Neutrophil (primary cell): ENCODE data around the gene ZNF350.
A peak's percentile ranks its signal among the peaks of the same experiment; 100 is the strongest.

Source experiments
- H3K27ac ChIP-seq: fragments of 200-600 bp; sonication (generic); 2 replicates; pipeline ENCODE4 v1.5.1; 2016; ENCODE audit warnings: mild to moderate bottlenecking, moderate library complexity
- H3K27me3 ChIP-seq: fragments of 200-600 bp; sonication (generic); 2 replicates; pipeline ENCODE4 v1.6.0; 2016; ENCODE audit warnings: mild to moderate bottlenecking
- H3K36me3 ChIP-seq: fragments of 200-600 bp; sonication (generic); 2 replicates; pipeline ENCODE4 v1.5.1; 2017
- H3K4me1 ChIP-seq, 2 experiments: fragments of 200-600 bp in 1 of 2; sonication (generic) in 1 of 2; 1 replicate in 1 of 2; 2 replicates in 1 of 2; pipeline versions ENCODE4 v1.5.1 to v1.6.1; 2013 to 2016; ENCODE audit warnings: low read depth in 1 of 2, low read length in 1 of 2, mild to moderate bottlenecking in 1 of 2, moderate library complexity in 1 of 2; ENCODE audit not compliant: control insufficient read depth in 1 of 2, insufficient read depth in 1 of 2
- H3K4me3 ChIP-seq, 2 experiments: fragments of 200-600 bp in 1 of 2; sonication (generic) in 1 of 2; 1 replicate in 1 of 2; 2 replicates in 1 of 2; pipeline ENCODE4 v1.5.1; 2013 to 2016; ENCODE audit warnings: low read depth in 1 of 2, low read length in 1 of 2, mild to moderate bottlenecking in 1 of 2, moderate library complexity in 1 of 2
- H3K9me3 ChIP-seq: fragments of 200-600 bp; sonication (generic); 2 replicates; pipeline ENCODE4 v1.5.1; 2016
- TF ChIP-seq, protein P1 (sequence below): fragments of 200-600 bp; sonication (generic); IDR thresholded peaks from 2 replicates; pipeline ENCODE4 v1.5.1; 2016; ENCODE audit warnings: antibody characterized with exemption

Gene ZNF350

GRCh38 chr19:51938936-51939335, 47.7 kb downstream of the ZNF350 start:
- H3K27me3 ChIP-seq: no peaks in the 10 kb centered on the region
- H3K4me3 ChIP-seq: no peak overlapping the region
- peaks cover 54% of the 10 kb centered on the region for H3K9me3 ChIP-seq
- H3K36me3 ChIP-seq: peaks cover 82% of the 10 kb centered on the region
- H3K27ac ChIP-seq: no peak overlapping the region
- TF ChIP-seq, protein P1, sequence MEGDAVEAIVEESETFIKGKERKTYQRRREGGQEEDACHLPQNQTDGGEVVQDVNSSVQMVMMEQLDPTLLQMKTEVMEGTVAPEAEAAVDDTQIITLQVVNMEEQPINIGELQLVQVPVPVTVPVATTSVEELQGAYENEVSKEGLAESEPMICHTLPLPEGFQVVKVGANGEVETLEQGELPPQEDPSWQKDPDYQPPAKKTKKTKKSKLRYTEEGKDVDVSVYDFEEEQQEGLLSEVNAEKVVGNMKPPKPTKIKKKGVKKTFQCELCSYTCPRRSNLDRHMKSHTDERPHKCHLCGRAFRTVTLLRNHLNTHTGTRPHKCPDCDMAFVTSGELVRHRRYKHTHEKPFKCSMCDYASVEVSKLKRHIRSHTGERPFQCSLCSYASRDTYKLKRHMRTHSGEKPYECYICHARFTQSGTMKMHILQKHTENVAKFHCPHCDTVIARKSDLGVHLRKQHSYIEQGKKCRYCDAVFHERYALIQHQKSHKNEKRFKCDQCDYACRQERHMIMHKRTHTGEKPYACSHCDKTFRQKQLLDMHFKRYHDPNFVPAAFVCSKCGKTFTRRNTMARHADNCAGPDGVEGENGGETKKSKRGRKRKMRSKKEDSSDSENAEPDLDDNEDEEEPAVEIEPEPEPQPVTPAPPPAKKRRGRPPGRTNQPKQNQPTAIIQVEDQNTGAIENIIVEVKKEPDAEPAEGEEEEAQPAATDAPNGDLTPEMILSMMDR: no peak
- no peaks in the 10 kb centered on the region for H3K4me1 ChIP-seq

DNA sequence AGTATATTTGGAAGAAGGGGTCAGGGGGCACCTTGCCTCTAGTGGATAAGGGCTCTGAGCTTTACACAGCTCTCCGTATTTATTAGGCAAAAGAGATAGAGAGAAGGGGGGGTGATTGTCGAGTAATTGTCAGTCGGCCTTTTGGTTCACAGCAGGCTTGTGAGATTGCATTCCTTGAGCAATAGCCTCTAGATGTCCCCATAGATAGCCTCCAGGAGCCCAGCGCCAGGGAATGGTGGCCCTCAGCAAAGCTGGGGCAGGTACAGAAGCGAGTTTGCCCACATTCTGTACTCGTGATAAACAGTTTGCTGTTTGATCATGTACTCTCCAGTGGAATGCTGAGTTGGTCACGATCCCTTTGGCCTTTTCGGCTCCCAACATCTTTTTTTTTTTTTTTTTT, 54.7 kb downstream of the ZNF350 start:
- Histone ChIP-seq H3K4me1 (peaks cover 7 to 8% of the 10 kb centered on the region in 2 experiments), H3K9me3 (peaks cover 15% of the 10 kb centered on the region), H3K4me3 (no peak overlapping the region), H3K27ac (no peak overlapping the region), H3K36me3 (peaks cover 53% of the 10 kb centered on the region), H3K27me3 (no peaks in the 10 kb centered on the region)
- TF ChIP-seq, protein P1: no peak

DNA sequence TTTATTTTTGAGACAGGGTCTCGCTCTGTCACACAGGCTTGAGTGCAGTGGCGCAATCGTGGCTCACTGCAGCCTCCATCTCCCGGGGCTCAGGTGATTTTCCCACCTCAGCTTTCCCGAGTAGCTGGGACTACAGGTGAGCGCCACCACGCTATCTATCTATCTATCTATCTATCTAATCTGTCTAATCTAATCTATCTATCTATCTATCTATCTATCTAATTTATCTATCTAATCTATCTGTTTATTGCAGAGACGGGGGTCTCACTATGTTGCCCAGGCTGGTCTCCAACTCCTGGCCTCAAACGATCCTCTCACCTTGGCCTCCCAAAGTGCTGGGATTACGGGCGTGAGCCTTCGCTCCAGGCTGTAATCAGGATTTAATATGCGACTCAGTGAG, 58.8 kb downstream of the ZNF350 start:
- H3K36me3 ChIP-seq: peaks cover 21% of the 10 kb centered on the region
- peaks cover 8 to 14% of the 10 kb centered on the region in 2 experiments for H3K4me1 ChIP-seq
- peak overlapping the region; percentile 79 to 85 for H3K4me3 ChIP-seq
- TF ChIP-seq, protein P1: no peak
- no peaks in the 10 kb centered on the region for H3K27me3 ChIP-seq
- peaks cover 9% of the 10 kb centered on the region for H3K9me3 ChIP-seq
- H3K27ac ChIP-seq: peak overlapping the region; percentile 77

GRCh38 chr19:51926784-51927741, 59.6 kb downstream of the ZNF350 start, which contains the start of gene ZNF613:
Gene ZNF613, plus strand, starts transcription at chr19:51927472. Its CDS starts 8,749 bp downstream, at chr19:51936221.
- TF ChIP-seq, protein P1: no peak

DNA sequence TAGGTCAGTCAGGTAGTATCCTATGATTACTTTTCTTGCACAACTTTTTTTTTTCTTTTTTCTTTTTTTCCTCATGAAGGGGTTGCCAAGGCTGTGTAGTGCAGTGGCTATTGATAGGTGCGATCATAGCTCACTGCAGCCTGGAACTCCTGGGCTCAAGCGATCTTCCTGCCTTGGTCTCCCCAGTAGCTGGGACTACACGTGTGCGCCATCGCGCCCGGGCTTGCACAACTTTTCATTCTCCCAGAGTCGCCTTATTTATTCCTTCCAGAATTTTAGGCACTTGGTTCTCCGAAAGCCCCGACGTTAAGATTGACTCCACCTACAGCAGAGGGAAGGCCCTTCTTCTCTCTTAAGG, 60.2 kb downstream of the ZNF350 start:
- TF ChIP-seq, protein P1: no peak
- H3K36me3 ChIP-seq: peaks cover 13% of the 10 kb centered on the region
- H3K9me3 ChIP-seq: peaks cover 24% of the 10 kb centered on the region
- H3K4me3 ChIP-seq: peak overlapping the region; percentile 79 to 85
- H3K27ac ChIP-seq: peak overlapping the region; percentile 77
- peaks cover 8 to 14% of the 10 kb centered on the region in 2 experiments for H3K4me1 ChIP-seq
- H3K27me3 ChIP-seq: no peaks in the 10 kb centered on the region

More at GRCh38 chr19:51926784-51927741, 59.6 kb downstream of the ZNF350 start, which contains the start of gene ZNF613:
- Histone ChIP-seq H3K9me3 (peaks cover 17% of the 10 kb centered on the region), H3K27ac (peak within 1 kb of the TSS; percentile 77), H3K36me3 (peaks cover 19% of the 10 kb centered on the region), H3K4me3 (peak within 1 kb of the TSS; percentile 79 to 85), H3K27me3 (no peaks in the 10 kb centered on the region), H3K4me1 (peaks cover 8 to 14% of the 10 kb centered on the region in 2 experiments)
